Raji (cell line): Measurements from ENCODE around the gene ADAMTSL2.

Experiments
- POLR2A ChIP-seq: IDR thresholded peaks from 2 replicates; pipeline ENCODE4 v1.6.1; 2011; ENCODE audit warnings: low read depth, low read length, control low read depth; ENCODE audit not compliant: insufficient read depth

The ADAMTSL2 gene

DNA sequence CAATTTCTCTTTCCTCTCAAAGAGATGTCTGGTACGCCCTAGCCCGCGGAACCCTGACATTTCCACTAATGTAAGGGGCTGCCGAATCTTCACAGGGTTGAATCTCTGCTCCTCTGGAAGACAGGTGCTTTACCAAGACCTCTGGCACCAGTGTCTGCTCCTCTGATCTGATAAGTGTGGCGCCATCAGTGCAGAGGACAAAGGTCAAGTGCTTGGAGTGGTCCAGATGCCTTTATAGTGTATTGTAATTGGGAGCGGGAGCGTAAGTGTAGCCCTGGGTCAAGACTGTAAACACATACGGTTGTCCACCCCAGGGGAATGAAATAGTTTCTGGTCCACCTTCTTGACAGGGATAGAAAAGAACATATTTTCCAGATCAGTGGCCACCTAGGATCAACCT is 17.7 kb downstream of the ADAMTSL2 start:
- no peak for TF ChIP-seq POLR2A

DNA sequence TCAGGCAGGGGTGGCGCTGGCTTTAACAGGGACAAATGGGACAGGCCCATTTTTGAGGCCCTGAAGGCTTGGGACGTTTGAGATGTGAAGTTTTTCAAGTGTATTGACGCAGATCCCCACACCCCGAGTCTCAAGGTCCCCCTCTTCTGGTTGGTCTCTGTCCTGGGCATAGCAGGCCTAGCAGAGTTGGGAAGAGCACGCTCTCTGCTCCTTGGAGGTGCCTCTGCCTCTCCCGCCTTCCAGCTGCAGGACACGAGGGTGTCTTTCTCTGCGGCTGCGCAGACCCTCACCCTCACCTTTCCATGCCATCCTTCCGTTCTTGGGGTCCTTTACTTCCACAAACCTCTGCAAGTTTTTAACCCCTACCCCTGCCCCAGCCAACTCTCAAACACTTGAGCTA is 18.6 kb downstream of the ADAMTSL2 start:
- TF ChIP-seq POLR2A = no peak

DNA sequence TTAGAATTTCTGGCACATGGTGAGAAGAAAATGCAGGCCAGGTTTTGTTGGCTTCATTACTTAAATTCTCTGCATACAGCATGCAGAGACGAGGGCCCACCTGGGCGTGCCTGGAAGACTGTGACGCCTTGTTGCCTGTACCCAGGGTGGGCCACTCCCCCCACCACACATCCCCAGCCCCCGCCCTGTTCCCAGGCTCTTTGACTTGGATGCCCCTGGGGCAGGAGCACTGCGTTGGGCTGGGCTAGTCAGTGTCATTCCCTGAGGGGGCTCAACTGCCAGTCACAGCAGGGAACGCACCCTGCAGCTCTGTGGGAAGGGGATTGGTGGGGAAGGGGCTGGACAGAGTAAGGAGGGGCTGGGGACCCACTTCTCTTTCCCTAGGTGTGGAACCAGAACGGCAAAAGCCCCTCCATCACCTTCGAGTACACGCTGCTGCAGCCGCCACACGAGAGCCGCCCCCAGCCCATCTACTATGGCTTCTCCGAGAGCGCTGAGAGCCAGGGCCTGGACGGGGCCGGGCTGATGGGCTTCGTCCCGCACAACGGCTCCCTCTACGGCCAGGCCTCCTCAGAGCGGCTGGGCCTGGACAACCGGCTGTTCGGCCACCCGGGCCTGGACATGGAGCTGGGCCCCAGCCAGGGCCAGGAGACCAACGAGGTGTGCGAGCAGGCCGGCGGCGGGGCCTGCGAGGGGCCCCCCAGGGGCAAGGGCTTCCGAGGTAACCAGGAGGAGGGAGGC is 19.6 kb downstream of the ADAMTSL2 start:
- no peak for TF ChIP-seq POLR2A

DNA sequence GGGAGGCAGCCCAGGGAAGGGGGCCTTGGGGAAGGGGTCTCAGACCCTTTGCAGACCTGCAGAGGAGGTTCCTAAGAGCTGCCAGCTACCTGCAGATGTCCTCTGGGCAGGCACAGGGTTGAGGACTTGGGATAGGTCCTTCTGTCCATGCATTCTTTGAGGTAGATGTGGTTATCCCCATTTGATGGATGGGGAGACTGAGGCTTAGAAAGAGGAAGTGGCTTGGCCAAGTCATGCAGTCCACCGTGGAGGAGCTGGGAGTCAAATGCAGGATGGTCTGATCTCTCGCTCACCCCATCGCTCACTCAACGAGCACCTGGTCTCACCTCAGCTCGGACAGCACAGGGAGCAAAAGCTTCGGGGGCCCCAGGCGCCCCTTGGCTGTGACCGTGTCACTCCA is 20.2 kb downstream of the ADAMTSL2 start:
- TF ChIP-seq POLR2A = no peak

DNA sequence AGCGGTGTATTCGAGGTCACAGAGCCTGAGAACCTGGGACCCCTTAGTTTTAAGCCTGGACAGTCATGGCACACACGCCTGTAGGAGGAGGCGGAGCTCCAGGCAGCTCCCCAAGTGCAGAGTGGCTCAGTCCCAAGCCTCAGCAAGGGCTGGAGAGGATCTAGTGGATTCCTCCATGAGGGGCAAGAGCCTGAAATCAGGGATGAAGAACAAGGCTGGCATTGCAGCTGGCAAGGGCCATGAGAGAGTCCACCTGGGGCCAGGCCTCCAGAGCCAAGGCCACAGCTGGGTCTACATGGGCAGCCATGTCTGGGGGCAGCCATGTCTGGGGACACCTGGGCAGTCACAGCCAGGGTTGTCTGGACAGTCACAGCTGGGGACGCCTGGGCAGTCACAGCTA is 21.9 kb downstream of the ADAMTSL2 start:
- no peak for TF ChIP-seq POLR2A

DNA sequence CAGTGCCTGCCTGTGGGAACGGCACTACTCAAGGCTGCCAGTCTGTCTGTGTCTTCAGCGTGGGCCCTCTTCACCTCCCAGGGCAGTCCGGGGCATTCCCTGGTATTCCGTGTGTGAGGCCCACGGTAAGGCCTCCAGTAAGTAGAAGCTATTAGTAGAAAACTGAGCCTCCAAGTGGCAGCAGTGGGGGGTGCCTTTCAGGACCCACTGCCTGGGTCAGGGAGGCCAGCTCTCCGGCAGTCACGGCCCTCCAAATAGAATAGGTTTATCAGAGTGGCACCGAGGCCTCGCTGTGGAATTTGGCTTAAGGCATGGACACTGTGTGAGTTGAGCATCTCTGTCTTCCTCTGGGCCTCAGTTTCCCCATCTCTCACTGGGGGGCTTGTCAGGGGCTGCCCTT is 23.1 kb downstream of the ADAMTSL2 start:
- TF ChIP-seq POLR2A = no peak

DNA sequence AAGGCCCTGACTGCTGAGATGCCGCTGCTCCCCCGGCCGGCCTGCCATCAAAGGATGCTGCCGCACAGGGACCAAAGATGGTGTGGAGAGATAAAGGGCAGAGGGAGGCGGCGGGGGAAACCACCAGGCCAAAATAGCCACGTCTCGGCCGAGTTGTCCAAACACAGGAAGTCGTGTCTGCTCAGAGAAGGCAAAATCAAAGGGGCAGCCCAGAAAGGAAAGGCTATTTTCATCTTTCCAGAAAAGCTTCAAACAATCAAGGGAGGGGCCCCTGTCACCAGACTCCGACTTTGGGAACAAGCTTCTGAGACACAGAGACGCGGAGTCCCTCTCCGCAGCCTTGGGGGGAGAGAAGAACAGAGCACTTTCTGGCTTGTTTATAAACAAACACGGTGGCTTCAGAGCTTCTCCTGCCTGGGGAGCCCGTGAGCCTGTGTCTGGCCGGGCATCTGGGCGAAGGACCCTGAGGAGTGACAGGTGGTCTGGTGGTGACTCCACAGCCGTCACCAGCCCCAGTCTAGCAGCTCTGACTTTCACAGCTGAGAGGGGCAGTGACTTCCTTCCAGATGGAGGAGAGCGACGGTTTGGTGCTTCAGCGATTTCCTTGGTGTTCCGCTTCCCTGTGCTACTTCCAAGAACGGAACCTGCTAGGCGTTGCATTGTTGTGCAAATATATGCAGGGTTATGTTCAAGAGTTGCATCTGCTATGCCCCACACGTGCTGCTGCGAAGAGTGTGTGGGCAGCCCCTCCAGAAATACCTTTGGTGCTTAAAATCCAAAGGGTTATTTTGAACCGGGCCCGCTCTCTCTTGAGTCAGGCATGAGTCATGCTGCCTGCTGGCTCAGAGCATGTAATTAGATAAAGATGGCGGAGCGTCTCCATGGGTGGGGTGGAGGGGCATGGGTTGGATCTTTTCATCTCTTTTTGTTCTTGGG is 24.0 kb downstream of the ADAMTSL2 start:
- TF ChIP-seq POLR2A = no peak

DNA sequence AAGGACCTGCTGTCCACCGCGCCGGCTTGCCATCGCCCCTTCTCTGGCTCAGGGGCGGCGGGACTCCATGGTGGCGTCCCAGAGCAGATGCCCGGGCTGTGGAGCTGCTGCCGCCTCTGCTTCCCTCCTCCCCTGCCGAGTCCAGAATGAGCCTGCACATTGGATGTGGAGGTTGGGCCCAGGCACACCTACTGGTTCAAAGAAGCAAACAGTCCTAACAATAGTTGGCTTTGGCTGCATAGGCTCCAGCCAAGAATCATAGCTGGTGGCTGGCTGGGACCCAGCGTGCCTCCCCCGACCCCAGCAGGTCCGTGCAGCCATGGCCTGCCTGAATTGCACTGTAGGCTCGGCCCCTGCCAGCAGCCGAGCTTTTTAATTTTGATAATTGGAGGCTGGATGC is 25.8 kb downstream of the ADAMTSL2 start:
- no peak for TF ChIP-seq POLR2A

DNA sequence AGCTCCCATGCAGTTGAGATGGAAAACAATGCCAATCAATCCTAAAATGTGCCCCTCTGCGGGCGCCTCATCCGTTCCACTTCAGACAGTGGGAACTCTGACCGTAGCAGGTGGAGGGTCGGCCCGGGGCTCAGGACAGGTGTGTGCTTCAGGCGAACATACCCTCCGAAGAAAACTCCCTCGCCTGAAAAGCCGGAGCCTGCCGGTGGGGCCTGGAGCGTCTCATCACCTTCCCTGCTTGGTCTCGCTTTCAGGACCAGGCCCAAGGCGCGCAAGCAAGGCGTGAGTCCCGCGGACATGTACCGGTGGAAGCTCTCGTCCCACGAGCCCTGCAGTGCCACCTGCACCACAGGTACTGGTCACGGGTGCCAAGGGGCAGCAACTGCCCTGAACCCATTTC is 26.4 kb downstream of the ADAMTSL2 start:
- no peak for TF ChIP-seq POLR2A

DNA sequence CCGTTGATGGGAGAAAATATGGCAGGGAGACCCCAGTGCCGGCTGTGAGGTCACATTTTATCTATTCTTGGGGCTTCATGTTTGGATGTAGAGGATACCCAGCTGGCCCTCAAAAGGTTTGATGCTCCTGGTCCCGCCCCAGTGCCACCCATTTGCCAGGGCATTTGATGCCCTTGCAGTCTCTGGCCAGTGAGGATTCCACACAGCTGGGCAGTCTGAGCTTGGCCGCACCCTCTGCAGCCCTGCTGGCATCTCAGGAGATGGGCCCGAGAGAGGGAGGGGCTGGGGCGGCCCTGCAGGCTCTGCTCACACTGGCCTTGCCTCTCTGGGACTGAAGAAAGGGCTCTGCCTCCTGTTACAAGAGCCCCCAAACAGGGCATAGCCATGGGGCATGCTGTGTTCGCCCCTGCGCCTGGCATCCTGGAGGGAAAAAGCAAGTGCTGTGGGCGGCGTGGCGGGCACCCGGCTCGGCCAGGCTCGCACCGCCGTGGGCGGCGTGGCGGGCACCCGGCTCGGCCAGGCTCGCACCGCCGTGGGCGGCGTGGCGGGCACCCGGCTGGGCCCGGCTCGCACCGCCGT is 27.6 kb downstream of the ADAMTSL2 start:
- no peak for TF ChIP-seq POLR2A

DNA sequence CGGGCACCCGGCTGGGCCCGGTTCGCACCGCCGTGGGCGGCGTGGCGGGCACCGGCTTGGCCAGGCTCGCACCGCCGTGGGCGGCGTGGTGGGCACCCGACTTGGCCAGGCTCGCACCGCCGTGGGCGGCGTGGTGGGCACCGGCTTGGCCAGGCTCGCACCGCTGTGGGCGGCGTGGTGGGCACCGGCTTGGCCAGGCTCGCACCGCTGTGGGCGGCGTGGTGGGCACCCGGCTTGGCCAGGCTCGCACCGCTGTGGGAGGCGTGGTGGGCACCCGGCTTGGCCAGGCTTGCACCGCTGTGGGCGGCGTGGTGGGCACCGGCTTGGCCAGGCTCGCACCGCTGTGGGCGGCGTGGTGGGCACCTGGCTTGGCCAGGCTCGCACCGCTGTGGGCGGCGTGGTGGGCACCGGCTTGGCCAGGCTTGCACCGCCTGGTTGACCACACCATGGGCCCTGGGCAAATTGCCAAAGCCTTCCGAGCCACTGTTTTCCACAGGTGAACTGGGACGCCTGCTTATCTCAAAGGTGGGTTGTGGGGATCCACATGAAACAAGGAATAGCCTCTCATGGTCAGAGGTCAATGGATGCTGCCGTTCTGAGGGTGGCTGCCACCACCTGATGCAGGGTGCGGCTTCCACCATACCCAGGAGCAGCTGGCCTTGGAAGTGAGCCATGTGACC is 28.2 kb downstream of the ADAMTSL2 start:
- no peak for TF ChIP-seq POLR2A

DNA sequence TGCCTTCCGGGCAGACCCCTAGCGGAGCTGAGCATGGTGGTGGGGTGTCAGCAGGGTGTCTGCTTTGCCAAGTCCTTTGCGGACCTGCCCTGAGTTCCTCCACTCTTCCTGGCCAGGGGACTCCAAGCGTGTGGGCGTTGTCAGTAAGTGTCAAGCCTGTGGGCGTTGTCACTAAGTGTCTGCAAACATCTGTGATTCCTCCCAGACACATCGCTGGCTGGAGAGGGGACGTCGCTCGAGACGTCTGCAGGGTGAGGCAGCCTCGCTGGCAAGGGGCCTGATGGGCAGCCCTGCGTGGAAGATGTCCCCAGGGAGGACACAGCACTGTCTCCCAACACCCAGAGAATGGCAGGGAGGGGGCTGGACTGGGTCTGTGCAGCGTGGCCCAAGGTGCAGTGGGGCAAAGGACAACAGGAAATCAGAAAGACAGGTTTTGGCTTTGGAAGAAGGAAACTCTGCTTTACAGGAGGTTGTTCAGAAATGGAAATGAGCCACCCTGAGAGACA is 28.8 kb downstream of the ADAMTSL2 start:
- TF ChIP-seq POLR2A = no peak

DNA sequence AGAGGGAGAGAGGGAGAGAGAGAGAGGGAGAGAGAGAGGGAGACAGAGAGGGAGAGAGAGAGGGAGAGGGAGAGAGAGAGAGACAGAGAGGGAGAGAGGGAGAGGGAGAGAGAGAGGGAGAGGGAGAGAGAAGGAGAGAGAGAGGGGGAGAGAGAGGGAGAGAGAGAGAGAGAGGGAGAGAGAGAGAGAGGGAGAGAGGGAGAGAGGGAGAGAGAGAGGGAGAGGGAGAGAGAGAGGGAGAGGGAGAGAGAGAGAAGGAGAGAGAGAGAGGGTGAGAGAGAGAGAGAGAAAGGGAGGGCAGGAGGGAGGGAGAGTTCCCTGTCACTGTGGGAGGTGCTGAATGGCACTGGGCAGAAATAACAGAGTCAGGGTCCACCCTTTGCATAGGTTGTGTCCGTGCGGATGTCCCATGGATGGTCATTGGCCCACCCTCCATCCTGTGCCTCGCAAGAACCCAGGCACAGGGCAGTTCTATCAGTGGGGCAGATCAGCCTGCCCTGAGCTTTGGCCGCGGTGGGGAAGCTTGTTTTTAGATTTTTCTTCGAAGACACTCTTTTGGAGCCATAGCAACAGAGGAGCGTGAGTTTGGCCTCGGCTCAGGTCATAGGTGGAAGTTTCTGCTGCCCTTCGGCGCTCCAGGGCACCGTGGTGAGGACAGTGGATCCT is 30.1 kb downstream of the ADAMTSL2 start:
- TF ChIP-seq POLR2A = no peak

DNA sequence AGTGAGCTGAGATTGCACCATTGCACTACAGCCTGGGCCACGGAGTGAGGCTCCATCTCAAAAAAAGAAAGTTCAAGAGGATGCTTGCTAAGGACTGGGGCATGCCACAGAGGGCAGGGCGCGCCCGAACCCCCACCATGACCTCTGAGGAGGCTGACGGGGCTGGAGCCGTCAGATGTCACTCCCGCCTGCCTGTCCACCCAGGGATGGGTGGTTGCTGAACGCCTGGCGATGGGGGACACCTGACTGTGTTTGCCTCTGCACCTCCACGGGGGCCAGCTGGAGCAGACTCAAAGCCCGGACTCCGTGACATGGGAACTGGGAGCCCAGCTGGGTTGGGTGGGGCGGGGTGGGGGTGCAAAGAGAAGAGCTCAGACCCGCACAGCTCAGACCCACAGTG is 31.9 kb downstream of the ADAMTSL2 start:
- TF ChIP-seq POLR2A = no peak

DNA sequence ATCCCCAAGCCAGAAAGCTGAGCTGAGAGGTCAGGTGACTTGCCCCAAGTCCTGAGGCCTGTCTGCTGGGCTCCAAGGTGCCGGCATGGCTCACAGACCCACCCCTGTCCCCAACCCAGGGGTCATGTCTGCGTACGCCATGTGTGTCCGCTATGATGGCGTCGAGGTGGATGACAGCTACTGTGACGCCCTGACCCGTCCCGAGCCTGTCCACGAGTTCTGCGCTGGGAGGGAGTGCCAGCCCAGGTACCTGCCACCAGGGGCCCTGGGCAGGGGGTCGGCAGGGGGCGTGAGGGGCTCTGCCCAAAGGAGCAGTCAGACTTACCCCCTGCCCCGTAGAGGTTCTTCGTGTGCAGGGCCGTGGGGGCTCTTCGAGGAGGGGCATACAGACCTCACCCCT is 32.3 kb downstream of the ADAMTSL2 start:
- no peak for TF ChIP-seq POLR2A
